SK-N-SH treated with all-trans-retinoic acid at 6 μM for 48 hours (cell line): Measurements from ENCODE around the gene R3HDM2.

Experiments used
- ATAC-seq: fragments of 200-7000 bp; cut with Tn5 transposase; 3 replicates; pipeline ENCODE4 v1.9.1; 2020; ENCODE audit warnings: mild to moderate bottlenecking, moderate library complexity
- CREB5 ChIP-seq: fragments of 250-450 bp; sonication (Bioruptor Pico); IDR thresholded peaks from 2 replicates; pipeline ENCODE4 v1.5.1; 2020; ENCODE audit warnings: low read depth, mild to moderate bottlenecking, moderate library complexity
- GLIS3 ChIP-seq: fragments of 250-450 bp; sonication (Bioruptor Pico); IDR thresholded peaks from 2 replicates; pipeline ENCODE4 v1.5.0; 2020; ENCODE audit warnings: mild to moderate bottlenecking, moderate library complexity
- ISL1 ChIP-seq: fragments of 250-450 bp; sonication (Bioruptor Pico); IDR thresholded peaks from 2 replicates; pipeline ENCODE4 v2.1.2; 2022; ENCODE audit warnings: mild to moderate bottlenecking, moderate library complexity
- OSR1 ChIP-seq: fragments of 250-450 bp; sonication (Bioruptor Pico); IDR thresholded peaks from 2 replicates; pipeline ENCODE4 v1.8.0; 2022; ENCODE audit warnings: moderate library complexity, mild to moderate bottlenecking, inconsistent platforms
- PATZ1 ChIP-seq: fragments of 250-450 bp; sonication (Bioruptor Pico); IDR thresholded peaks from 2 replicates; pipeline ENCODE4 v1.8.0; 2020; ENCODE audit warnings: mild to moderate bottlenecking, moderate library complexity, borderline replicate concordance
- POU6F1 ChIP-seq: fragments of 250-450 bp; sonication (Bioruptor Pico); IDR thresholded peaks from 2 replicates; pipeline ENCODE4 v1.8.0; 2021; ENCODE audit warnings: low read depth, mild to moderate bottlenecking, moderate library complexity, borderline replicate concordance
- RARB ChIP-seq: fragments of 250-450 bp; sonication (Bioruptor Pico); IDR thresholded peaks from 2 replicates; pipeline ENCODE4 v1.8.0; 2021; ENCODE audit warnings: mild to moderate bottlenecking, moderate library complexity
- SNAI2 ChIP-seq: fragments of 250-450 bp; sonication (Bioruptor Pico); IDR thresholded peaks from 2 replicates; pipeline ENCODE4 v1.5.0; 2020; ENCODE audit warnings: mild to moderate bottlenecking, moderate library complexity
- TOX ChIP-seq: fragments of 250-450 bp; sonication (Bioruptor Pico); IDR thresholded peaks from 2 replicates; pipeline ENCODE4 v1.8.0; 2021; ENCODE audit warnings: mild to moderate bottlenecking, moderate library complexity, borderline replicate concordance
- TSHZ2 ChIP-seq: fragments of 250-450 bp; sonication (Bioruptor Pico); IDR thresholded peaks from 2 replicates; pipeline ENCODE4 v1.5.0; 2020; ENCODE audit warnings: mild to moderate bottlenecking, moderate library complexity
- ZFP3 ChIP-seq: fragments of 250-450 bp; sonication (Bioruptor Pico); IDR thresholded peaks from 2 replicates; pipeline ENCODE4 v1.5.0; 2020; ENCODE audit warnings: mild to moderate bottlenecking, moderate library complexity
- ZFP30 ChIP-seq: fragments of 450-650 bp; formaldehyde crosslinking; IDR thresholded peaks from 2 replicates; pipeline ENCODE4 v1.5.0; 2022; ENCODE audit warnings: mild to moderate bottlenecking, moderate library complexity
- ZNF565 ChIP-seq: fragments of 450-650 bp; formaldehyde crosslinking; conservative IDR thresholded peaks from 2 replicates; pipeline ENCODE4 v1.5.0; 2020; ENCODE audit warnings: low read depth, mild to moderate bottlenecking, moderate library complexity
- ZNF70 ChIP-seq: fragments of 450-650 bp; formaldehyde crosslinking; IDR thresholded peaks from 2 replicates; pipeline ENCODE4 v1.5.0; 2020; ENCODE audit warnings: mild to moderate bottlenecking, moderate library complexity
- ZNF8 ChIP-seq: fragments of 450-650 bp; formaldehyde crosslinking; IDR thresholded peaks from 2 replicates; pipeline ENCODE4 v1.5.0; 2020; ENCODE audit warnings: mild to moderate bottlenecking, moderate library complexity

R3HDM2 gene

GRCh38 chr12:57430931-57431566, at the start of gene R3HDM2:
Gene R3HDM2 (minus strand): TSS chr12:57431043. CDS start chr12:57310428, 120,615 bp downstream.
- ATAC-seq: peak; percentile 95

GRCh38 chr12:57479376-57480115, 48.7 kb upstream of the R3HDM2 start, which contains the start of gene ARHGAP9:
Gene ARHGAP9 (minus strand): TSS chr12:57479866. CDS start chr12:57479406, 460 bp downstream.
- no peak for ATAC-seq
- TF ChIP-seq CREB5 (CRISPR knock-in tag): no peak
- TF ChIP-seq SNAI2 (CRISPR knock-in tag): no peak
- TF ChIP-seq TOX (CRISPR knock-in tag): no peak
- TF ChIP-seq ISL1: no peak
- no peak for TF ChIP-seq GLIS3 (CRISPR knock-in tag)

More at GRCh38 chr12:57430931-57431566, at the start of gene R3HDM2:
- TF ChIP-seq TOX (CRISPR knock-in tag) (no peak), POU6F1 (CRISPR knock-in tag) (no peak), ZNF70 (CRISPR knock-in tag) (no peak), OSR1 (CRISPR knock-in tag) (no peak), CREB5 (CRISPR knock-in tag) (no peak), ZNF565 (no peak), PATZ1 (CRISPR knock-in tag) (no peak), TSHZ2 (CRISPR knock-in tag) (no peak), SNAI2 (CRISPR knock-in tag) (no peak), ZFP30 (CRISPR knock-in tag) (no peak), ZNF8 (no peak), ZFP3 (CRISPR knock-in tag) (no peak)
- TF ChIP-seq, all 23 proteins: peak for 0

GRCh38 chr12:57479043-57479375, 48.2 kb upstream of the R3HDM2 start:
- TF ChIP-seq RARB: no peak
- TF ChIP-seq POU6F1 (CRISPR knock-in tag): no peak
- no peak for TF ChIP-seq TOX (CRISPR knock-in tag)

More at GRCh38 chr12:57479043-57479375, 48.2 kb upstream of the R3HDM2 start:
- no peak for ATAC-seq
